ENCODE measurements around the gene HASPIN. TPM values are rescaled to one million over a fixed set of nuclear protein-coding genes. Genes with fewer than 3 reads are reported as not detected.

HASPIN gene
- total RNA-seq = 3.4 TPM

DNA sequence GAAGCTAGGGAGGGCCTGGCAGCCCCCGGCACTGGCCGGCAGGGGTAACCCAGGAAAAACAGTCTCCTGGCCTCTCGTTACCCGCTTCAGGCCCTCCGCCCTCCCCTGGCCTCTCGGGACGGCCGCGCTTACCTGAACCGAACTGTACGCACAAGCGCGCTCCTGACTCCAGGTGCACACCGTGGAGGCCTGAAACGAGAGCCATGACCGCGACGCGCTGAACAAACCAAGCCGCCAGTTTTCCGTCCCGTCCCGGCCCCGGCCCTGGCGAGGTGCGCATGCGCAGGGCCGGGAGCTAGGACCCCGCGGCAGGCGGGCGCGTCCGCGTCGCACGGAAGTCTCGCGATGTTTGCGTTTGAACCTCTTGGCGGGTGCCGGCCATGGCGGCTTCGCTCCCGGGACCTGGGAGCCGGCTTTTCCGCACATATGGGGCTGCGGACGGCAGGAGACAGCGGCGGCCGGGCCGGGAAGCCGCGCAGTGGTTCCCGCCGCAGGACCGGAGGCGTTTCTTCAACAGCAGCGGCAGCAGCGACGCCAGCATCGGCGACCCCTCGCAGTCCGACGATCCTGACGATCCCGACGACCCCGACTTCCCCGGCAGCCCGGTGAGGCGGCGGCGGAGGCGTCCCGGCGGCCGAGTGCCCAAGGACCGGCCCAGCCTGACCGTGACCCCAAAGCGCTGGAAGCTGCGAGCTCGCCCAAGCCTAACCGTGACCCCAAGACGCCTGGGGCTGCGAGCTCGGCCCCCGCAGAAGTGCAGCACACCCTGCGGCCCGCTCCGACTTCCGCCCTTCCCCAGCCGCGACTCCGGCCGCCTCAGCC, at the start of gene HASPIN:
Gene HASPIN, plus strand, starts transcription at position 348 of the 822 bp plus-strand sequence. Its CDS starts 33 bp downstream, at position 381.
- ATAC-seq = peak; percentile 91

DNA sequence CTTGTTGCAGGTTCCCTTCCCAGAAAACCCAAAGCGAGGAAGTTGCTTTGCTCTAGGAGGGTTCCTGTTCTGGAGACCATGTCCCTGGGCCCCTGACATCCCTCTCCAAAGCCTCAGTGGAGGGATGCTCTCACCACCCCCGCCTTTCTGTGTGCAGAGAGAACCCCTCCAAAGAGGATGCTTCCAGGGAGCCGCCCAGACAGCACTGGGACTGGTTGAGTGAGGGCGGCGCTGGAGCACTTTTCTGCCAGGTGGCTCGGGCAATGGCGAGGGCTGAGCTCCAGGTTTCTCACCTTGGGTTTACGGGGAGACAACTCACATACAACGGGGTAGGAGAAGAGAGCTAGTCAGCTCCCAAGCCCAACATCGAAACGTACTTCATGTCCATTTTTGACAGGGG, 47.8 kb upstream of the HASPIN start:
- ATAC-seq = no peak

DNA sequence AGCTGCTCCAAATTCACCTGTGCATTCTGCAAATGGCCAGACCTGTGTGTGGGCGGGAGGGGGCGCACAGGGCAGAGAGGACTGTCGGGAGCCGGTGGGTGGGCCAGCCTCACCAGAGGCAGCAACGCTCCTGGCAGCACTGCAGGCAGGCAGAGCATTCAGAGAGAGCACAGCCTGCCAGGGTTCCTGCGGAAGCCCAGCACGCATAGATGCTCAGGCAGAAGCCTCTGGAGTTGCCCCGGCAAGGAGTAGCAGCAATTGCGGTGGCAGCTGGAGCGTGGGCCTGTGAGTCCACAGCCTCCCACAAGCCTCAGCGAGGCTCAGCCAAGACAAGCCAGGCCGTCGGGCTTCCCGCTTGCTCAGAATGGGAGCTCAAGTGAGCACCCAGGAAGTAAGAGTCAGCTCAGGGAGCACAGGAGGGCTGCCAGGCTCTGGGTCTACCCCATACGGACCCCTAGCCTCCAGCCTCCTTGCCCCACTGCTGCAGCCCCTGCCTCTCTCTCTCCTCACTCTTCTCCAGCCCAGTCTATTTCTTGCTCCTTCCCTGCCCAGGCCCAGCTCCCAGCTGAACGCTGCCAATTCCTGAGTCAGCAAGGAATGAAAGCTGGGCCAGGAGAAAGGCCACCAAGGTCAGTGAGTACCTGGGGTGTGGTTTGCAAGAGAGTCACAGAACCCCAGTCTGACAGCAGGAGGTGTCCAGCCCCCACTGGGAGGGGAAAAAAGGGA, 45.4 kb upstream of the HASPIN start:
- ATAC-seq = peak; percentile 20

DNA sequence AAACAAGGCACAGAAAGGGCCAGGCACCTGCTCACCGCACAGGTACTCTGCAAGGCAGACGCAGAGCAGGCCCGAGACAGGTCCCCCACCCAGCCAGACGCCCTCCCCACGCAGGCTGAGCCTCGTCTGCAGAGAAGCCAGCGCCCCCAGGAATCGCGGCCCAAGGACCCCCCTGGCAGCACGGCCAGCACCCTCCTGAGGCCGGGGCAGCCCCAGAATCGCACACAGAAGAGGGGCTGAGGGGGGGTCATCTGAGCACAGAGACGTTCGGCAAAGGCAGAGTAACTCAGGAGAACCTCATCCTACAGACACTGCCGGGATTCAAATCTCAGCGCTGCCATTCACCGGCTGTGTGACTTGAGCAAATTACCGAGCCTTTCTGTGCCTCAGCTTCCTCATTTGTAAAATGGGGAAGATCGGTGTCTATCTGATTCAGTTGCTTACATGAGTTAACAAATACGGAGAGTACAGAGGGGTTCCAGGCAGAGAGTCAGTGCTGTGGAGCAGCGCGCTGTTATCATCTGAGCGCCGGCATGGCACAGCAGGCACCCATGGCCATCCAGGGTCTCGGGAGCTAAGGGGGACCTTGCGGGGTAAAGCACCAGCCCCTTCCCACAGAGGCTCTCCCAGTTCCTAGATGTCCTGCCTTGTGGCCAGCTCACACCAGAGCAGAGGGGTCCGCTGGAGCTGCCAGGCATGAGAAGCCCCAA, 44.7 kb upstream of the HASPIN start:
- ATAC-seq = no peak

DNA sequence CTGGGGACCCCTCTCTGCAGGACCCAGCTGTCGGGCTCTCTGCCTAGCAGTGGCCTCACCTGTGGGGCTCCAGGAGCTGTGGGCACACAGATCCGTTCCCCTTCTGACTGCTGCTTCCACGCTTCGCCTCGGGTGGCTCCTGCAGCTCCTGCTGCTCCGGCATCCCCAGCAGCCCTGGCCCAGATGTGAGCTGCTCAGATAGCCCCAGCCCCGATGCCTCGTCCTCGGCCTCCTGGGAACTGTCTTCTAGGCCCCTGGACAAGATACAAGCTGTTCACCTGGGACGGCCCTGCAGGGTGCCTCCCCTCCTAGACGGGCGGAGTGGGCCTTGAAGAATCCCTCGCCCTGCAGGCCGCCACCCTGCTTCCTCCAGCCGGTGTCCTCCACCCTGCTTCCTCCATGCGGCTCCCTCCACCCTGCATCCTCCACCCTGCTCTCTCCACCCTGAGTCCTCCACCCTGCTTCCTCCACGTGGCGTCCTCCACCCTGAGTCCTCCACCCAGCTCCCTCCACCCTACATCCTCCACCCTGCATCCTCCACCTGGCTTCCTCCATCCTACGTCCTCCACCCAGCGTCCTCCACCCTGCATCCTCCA, 44.1 kb upstream of the HASPIN start:
- peak; percentile 11 for ATAC-seq

DNA sequence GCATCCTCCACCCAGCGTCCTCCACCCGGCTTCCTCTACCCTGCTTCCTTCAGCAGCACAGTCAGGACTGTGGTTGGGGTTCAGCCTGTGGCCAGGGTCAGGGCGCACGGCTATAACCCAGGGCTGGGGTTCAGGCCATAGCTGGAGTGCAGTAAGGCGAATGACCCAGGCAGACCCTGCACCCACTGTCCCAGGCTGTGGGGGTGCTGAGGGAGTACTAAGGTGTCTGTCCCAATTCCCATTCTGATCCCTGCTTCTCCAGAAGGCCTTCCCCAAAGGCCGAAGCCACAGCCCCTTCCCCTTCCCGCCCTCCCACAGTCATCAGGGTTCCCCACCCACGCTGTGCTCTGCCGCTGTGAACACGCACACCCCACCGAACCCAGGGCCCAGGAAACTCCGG, 42.6 kb upstream of the HASPIN start:
- ATAC-seq = no peak

DNA sequence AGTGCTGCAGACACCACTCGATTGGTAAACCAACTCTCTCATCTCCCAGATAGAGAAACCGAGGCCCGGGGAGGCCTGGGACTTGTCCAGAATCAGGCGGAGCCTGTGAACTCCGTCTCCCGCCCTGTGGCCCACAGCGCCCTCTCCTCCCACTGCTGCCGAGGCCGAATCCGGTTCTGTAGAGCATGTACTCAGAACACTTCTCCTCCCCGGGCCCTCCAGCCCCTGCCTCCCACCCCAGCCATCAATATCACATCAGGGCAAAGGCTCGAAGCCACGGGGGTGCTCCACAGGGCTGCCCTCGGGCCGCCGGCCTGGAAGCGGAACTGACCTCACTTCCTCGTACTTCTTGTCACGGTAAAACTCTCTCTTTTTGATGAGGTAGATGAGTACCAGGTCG, 42.1 kb upstream of the HASPIN start:
- no peak for ATAC-seq

DNA sequence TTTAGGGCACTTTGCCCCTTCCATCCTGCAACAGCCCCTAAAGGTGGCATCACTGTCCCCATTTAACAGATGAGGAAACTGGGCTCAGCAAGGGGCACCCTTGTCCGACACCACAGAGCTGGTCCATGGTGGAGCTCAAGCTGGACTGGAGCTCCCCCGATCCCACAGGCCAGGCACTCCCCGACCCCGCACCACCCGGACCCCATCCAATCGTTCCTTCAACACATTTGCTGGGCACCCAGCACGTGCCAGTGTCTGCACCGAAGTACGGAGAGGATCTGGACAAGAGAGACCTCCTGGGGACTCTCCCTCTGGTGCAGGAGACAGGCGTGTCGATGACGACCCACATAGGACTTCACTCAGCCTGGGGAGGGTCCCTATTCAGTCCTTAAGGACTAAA, 41.7 kb upstream of the HASPIN start:
- ATAC-seq = no peak

DNA sequence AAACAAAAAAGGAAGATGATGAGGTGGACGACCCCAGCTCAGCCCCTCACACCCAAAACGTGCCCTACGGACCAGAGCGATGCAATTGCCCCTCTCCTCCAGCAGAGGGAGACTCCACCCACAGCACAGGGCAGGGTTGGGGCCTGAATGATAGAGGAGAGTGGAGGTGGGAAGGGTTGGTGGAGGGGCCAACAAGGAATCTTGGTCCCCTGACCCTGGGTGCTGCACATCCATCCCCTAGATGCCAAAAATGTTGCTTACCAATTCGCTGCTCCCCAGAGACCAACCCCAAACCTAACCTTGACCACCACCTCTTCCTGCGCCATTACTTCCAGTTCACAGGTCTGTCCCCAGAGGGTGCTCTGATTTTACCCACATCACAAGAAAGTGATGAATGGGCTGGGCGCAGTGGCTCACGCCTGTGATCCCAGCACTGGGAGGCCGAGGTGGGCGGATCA, 40.6 kb upstream of the HASPIN start:
- ATAC-seq = peak; percentile 67

DNA sequence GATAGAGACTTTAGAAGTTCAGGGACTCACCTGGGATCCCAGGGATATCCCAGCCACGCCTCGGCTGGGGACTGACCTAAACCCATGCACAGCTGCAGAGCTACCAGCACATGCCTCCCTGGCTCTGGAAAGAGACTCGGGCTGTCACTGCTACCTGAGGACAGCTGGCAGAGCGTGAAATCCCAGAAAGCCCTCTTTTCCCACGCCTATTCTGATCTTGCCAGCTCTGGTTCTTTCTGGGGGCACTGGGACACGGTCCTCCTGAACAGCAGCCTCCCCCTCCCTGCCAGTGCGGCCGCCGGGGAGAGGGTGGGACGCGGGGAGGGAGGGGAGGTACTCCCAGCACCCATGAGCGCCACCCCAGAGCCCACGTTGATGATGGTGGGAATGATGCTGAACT, 38.5 kb upstream of the HASPIN start:
- peak; percentile 46 for ATAC-seq

DNA sequence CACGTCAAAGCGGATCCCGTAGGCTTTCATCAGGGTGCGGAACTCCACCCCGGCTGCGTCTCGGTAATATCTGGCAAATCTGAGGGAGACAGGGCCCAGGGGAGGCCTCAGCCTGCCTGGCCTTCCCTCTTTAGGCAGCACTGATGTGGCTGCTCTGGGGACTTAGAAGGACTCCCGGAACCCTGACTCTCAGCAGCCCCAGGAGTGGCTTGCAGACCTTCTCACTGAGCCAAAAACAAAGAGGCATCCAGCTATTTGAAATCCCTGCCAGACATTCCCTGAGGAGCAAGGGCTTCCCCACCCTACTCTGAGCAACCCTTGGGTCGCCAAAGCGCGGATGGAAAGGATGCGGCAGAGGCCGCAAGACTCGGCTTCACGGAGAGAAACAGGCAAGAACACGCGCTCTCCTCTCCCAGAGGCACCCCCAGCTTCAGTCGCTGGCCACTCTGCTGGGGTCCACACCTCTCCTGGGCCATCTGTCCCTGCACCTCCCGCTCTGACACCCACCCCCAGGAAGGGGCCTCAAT, 35.6 kb upstream of the HASPIN start:
- ATAC-seq = no peak

DNA sequence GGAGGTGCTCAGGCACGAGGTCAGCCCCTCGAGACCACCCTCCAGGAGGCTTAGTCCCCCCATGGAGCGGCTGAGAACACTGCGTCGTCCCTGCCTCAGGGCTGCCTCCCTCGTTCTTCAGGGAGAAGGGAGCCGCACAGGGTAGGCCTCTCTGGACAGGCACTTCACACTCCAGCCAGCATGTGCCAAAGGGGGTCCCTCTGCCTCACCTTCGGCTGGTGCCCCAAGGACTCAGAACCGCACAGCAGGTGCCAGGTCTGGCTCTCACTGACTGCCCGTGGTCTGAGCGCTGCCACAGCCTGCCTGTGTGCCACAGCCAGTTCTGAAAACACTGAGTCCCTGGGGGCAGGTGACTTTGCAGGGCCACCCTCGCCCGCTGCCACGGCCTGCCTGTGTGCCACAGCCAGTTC, 34.8 kb upstream of the HASPIN start:
- peak; percentile 14 for ATAC-seq

DNA sequence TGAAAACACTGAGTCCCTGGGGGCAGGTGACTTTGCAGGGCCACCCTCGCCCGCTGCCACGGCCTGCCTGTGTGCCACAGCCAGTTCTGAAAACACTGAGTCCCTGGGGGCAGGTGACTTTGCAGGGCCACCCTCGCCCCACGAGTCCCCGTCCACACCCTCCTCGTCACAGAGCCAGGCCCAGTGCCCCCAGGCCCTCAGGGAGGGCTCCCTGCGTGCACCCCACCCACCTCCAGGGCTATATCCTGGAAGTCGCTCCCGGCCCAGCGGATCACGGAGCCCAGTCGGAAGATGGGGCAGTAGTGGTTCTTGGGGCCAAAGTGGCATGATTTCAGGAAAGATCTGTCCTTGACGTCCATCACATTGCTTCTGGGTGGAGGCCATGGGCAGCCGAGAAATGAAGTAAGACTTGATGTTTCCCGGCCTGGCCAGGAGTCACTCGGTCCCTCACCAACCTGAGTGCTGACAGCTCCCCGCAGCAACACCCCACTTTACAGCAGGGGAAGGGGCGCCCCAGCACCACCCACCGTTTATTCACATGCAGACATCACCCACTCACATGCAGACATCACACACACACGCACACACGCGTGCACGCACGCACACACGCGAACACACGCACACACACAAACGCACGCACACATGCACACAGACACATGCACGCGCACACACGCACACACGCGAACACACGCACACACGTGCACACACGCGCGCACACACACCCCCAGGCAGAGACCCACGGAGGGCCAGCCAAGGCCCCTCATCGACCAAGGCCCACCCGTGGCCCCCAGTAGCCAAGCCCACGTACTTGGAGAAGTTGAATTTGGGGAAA, 34.2 kb upstream of the HASPIN start:
- peak; percentile 7 for ATAC-seq

DNA sequence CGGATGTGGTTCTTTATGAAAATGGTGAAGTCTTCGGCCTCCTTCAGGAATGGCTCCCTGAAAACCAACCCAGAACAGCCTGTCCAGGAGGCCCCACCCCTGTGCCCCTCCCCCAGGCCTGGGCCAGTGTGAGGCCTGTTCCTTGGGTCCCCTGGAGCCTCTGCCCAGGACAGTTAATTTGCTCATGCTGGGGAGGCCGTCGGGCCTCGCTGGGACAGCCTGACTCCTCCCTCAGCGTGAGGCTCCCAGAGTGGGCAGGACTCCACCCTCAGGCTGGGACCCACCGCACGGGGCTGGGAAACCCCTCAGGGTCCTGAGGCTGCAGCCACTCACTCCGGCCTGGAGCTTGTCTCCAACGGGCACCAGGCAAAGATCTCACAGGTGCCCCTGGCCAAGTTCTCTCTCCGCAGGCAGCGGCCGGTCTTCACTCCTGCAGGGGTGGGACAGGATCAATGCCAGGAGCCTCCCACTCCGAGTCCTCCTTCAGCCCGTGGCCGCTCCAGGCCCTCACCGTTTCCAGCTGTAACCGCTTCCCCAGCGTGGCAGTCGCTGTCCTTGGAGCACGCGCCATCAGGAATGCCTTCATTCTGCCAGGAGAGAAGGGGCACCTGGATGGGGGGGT, 33.5 kb upstream of the HASPIN start:
- ATAC-seq = peak; percentile 17

DNA sequence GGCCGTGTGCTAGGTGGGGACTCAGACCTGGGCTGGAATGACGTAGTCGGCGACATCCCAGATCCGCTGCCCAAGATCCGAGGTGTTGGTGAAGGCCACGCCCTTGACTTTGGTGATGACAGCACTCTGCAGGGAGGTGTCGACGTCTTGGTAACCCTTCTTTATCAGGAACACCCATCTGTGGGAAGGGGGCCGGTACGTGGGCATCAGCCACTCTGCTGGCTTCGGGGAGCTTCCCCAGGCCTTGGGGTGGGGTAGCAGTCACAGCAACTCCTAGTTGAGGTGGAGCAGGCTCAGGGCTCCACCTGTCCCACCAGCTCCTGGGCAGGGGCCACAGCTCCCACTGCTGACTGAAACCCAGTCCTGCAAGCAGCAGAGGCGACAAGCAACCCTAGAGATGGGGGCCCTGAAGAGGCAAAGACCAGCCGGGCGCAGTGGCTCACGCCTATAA, 32.1 kb upstream of the HASPIN start:
- ATAC-seq = no peak

DNA sequence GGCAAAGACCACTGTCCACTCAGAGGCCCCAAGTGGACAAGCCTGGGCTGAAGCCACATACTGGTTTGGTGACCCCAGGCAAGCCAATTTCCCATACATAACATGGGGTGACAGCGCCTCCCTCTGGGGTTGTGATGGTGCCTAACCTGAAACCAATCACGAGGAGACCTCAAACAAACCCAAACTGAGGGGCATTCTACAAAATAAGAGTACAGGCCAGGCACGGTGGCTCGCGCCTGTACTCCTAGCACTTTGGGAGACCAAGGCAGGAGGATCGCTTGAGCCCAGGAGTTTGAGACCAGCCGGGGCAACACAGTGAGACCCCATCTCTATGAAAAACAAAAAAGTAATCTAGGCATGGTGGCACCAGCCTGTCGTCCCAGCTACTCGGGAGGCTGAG, 31.4 kb upstream of the HASPIN start:
- no peak for ATAC-seq

DNA sequence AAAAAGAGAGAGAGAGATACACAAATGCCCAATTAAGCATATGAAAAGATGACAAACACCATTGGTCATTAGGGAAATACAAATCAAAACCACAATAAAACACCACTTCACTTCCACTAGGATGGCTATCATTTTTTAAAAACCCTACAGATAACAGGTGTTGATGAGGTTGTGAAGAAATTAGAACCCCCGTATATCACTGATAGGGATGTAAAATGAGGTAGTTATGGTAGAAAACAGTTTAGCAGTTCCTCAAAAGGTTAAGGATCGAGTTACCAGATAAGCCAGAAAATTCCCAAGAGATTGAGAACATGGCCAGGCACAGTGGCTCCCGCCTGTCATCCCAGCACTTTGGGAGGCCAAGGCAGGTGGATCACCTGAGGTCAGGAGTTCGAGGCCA, 30.6 kb upstream of the HASPIN start:
- ATAC-seq = no peak

DNA sequence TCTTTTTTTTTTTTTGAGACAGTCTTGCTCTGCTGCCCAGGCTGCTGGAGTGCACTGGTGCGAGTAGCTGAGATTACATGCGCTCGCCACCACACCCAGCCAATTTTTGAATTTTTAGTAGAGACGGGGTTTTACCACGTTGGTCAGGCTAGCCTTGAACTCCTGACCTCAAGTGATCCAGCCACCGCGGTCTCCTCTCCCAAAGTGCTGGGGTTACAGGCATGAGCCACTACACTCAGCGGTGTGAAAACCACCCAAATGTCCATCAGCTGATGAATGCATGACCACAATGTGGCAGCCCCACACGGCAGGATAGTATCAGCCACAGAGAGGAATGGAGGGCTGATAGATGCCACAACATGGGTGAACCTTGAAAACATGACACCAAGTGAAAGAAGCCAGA, 29.9 kb upstream of the HASPIN start:
- ATAC-seq = peak; percentile 19

DNA sequence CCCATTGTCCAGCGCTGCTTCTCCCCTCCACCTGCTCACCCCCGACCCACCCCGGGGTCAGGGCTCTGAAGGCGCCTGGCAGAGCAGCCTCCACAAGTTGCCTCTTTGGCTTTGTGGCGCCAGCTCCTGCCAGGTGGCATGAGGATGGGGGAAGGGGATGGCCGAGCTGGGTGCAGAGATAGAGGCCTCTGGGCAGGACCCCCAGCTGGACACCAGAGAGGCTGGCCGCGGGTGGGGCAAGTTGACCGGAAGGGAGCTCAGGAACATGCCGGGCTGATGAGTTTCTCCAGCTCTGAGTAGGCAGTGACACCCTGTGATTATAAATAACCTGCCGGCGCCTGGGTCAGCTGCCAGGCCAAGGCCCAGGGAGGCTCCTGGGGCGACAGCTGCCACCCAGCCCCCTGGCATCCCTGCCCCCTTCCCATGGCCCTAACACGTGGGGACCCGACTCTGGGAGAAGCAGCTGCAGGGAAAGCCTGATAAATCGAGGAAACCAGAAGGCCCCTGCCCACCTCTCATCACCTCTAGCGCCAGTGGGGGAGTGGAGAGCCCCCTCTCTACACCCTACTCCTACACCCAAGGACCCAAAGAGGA, 28.5 kb upstream of the HASPIN start:
- peak; percentile 15 for ATAC-seq

DNA sequence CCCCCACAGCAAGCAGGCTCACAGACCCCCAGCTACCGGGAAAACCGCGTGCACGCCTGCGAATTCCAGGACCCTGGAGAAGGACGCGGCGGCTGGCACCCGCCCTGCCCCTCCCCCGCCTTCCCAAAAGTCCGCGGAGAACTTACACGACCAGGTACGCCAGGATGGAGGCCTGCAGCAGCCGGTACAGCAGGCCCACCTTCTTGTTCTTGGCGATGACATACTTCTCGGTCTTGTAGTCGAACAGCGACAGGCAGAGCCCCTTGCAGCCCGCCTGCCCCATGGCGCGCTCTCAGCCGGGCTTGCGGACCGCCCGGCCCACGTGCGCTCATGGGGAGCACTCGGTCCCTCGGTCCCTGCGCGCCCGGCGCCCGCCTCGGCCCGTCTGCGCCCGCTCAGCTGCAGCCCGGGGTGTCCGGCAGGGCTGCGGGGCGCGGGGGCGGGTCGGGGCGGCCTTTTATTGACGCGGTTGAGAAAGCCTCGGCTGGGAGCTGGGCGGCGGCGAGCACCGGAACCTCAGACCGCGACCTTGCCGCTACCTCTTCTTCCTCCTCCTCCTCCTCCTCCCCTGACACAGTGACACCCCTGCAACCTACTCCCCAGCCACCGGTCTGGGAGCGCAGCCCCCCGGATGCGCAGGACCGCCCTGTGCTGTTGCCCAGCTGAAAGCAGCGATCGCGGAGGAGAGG, 27.8 kb upstream of the HASPIN start, which contains the start of gene P2RX5:
Gene P2RX5, minus strand, starts transcription at position 433 of the 689 bp plus-strand sequence. Its CDS starts 150 bp downstream, at position 283.
- peak; percentile 52 for ATAC-seq

All from esophagus mucosa (tissue), 1 donor.